Suppressor macrophage (primary cell): ENCODE results near the gene CIB4.

Experiments
- DNase-seq, 4 experiments: peaks; one replicate each; pipeline ENCODE4 v3.0.0-alpha.2; 2020 to 2022

CIB4 gene

GRCh38 chr2:26542194-26542455, 99.0 kb downstream of the CIB4 start:
- no peak for DNase-seq

DNA sequence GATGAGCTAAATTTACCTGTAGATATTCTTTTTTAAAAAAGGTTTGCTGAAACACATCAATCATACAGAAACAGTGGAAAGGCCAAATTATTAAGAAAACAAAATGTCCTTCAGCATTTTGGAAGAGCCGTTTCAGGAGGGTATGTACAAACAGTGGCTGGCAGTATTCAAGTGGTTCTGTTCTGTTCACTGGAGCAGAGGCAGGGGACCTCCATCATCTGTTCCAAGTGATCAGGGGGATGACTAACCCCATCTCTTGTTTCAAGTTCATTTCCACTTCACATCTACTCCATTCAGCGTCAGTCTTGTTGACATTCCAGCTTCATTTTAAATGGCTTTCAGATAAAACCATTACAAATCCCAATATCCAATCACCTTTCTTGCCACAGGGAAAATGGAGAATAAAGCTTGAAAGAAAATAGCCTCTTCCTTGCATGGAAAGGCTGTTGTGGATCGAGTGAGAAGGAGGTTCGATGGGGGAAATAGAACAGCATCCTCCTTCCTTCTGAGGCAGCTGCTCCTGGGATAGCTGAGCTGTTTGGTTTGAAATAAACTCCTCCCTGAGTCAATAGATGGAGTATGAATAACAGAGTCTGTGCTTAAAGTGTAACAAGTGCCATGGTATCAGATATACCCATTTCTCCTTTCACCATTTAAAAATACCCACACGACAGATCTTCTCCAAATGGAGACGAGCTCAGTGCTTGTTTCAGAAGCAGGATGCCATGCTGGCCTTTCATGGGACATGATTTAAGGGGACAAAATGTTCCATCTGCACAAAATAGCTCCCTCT, 99.6 kb downstream of the CIB4 start:
- DNase-seq = no peak

- no peak for DNase-seq
Observed at GRCh38 chr2:26540961-26541360, 100.2 kb downstream of the CIB4 start.

DNA sequence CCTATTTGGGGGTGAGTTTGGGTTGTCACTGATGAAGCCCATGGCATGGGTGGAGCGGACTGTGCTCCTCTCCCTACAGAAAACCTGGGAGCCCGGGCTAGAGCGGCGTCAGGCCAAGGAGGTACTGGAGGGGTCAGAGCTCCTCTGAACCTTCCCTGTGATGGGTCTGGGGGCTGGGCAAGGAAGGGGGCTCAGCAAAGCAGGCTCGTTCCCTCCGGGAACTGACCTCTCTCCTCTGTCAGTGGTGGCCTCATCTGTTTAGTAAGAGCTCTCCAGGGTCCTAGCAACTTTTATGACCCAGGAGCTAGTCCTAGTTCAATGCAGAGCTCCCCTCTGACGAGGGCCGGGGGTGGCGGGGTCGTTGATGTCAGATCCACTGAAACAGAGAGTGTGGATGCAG, 100.9 kb downstream of the CIB4 start:
- no peak for DNase-seq

- DNase-seq = no peak
Observed at GRCh38 chr2:26537826-26538475, 103.2 kb downstream of the CIB4 start.

DNA sequence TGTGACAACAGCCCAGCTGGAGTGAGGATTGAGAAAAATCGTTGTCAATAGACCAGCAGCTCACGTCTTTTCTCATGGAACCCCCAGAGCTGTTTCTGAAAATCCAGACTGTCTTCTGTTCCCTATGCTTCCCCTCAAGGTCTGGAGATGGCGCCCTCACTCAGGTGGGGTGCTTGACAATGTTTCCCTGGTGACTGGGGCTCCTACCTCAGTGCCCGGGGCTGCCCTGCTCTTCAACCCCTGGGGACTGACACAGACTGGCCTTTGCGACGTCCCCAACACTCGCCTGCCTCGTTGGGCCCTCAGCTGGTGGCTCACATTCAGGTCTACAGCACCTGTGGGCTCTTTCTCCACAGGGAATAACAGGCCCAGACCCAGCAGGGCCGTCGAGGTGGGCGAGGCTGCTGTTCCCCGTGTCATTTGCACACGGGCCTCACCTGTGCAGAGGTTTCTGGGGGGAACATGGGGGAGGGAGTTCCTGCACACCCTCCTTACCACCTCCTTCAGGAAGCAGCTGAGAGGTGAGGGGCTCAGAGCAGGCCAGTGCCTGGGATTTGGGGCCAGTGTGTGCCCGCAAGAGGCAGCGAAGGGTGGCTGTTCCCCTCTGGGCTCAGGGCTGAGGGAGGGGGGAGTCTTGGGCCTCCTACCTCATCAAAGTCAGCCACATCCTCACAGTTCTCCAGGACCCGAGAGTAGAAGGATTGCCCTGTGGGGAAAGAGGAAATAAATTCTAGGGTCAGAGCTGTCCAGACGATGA, 103.9 kb downstream of the CIB4 start:
- no peak for DNase-seq

DNA sequence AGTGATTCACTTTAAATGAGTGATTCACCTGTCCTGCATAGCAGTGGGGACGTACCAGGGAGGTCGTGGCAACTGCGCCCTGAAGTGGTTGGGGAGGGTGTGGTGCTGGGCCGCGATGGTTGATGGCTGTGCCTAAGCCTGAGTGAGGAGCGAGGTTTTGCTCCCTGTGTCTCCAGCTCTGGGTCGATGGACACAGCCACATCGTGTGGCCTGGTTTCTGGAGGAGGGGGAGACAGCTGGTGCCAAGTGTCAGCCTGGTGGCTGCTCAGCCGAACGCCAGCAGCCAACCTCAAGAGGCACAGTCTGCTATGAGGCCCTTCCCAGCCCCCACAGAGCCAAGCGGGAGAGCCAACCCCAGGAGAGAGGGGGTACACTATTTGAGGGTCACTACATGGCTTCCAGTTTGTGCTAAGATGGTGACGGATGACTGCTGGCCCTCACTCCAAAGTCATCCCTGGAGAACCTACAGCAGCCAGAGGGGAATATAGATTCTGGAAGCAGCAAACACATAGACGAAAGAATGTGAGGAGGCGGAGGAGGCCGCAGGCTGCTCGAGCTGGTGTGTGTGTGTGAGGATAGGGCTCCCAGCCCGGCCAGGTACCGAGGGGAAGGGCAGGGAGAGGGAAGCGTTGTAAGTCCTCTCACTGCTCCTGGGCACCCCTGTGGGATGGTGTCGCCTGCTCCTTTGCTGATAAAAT, 104.6 kb downstream of the CIB4 start:
- no peak for DNase-seq

DNA sequence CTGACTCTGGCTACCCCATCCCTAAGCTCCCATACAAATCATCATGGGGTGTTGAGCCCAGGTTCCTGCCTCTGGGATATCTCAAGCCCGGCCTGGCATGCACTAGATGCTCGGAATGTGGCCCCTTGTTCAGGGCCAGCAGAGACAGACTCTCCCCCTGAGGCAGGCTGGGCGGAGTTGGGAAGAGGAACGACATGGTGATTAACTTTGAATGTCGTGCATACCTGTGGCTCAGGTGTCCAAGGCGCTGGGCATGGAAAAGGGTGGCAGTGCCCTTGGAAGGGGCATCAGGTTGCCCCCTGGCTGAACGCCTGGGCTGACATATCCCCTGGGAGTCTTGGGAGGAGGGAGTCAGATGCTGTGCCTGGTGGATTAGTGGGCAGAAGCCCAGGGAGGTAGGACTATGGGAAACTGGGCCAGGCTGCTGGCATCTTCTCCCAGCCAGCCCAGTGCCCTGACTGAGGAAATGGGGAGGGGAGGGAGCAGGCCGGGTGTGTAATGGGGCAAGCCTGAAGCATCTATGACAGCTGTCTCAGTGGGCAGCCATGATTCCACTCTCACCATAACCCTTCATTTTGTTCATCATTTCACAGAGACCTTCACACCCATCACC, 105.4 kb downstream of the CIB4 start:
- DNase-seq = no peak

DNA sequence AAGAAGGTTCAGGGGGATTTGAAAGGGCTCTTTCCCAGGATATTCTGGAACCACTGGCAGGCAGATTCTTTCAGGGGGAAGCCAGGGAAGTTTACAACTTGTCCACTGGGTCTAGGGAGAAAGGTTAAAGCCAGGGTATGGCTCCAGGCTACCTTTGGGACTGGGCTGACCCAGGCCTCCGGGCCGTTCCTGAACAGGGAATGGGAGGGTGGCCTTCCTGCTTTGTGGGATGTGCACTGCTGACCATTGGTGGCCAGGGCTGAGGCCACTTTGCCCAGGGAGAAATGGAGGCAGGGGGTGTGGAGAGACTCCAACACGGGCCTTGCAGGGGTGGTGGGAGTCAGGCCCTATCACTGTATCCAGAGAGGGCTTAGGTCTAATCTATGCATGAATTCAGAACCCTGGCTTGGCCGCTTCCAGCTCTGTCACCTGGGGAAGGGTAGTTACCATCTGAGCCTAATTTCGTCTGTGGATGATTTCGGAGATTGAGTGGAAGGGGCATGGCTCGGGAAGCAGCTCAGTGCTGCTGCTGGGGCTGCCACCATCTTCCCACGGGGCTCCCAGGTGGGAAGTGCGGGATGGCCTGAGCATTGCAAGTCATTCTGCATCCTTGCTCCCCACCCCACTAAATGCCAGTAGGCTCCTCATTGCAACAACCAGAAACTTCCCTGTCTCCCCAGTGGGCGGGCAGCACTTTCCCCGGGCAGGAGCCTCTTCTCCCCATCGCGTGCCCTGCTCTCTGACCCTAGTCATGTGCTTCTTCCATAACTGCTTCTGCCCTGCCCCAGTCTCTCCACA, 106.1 kb downstream of the CIB4 start:
- DNase-seq = peak in 1 of 4 experiments; percentile 17

DNA sequence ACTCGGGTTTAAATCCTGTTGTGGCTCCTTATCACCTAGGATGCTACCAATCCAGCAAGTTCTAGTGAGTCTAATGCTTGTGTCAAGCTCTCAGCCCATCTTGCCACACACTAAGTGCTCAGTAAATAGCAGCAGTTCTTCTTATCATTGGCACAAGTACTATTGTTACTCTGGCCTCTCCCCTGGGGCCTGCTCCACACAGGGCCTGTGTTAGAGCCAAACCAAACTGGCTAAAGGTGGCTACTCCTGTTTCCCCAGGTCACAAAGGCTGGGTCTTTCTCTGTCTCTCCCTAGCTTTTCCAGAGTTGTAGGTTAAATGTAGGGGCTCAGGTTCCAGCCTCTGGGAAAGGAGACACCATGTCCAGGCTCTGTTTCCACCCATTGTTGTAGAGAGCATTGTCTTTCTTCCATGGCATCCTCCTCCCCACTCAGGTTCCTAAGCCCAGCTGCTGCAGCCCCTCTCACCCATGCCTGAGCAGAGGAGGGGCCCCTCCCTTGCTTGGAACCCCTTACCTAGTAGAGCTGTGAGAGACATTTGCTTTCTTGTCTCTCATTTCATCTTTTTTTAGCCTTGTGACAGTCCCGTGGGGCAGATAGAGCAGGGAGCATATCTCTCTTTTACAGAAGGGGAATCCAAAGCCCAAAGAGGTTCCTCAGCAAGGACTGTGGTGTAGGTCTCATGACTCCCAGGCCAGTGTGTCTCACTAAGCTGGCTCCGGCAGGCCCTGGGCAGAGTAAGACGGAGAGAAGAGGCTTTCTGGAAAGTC, 106.9 kb downstream of the CIB4 start:
- peak in 2 of 4 experiments; percentile 5 to 35 for DNase-seq

GRCh38 chr2:26533661-26534060, 107.5 kb downstream of the CIB4 start:
- DNase-seq = no peak

DNA sequence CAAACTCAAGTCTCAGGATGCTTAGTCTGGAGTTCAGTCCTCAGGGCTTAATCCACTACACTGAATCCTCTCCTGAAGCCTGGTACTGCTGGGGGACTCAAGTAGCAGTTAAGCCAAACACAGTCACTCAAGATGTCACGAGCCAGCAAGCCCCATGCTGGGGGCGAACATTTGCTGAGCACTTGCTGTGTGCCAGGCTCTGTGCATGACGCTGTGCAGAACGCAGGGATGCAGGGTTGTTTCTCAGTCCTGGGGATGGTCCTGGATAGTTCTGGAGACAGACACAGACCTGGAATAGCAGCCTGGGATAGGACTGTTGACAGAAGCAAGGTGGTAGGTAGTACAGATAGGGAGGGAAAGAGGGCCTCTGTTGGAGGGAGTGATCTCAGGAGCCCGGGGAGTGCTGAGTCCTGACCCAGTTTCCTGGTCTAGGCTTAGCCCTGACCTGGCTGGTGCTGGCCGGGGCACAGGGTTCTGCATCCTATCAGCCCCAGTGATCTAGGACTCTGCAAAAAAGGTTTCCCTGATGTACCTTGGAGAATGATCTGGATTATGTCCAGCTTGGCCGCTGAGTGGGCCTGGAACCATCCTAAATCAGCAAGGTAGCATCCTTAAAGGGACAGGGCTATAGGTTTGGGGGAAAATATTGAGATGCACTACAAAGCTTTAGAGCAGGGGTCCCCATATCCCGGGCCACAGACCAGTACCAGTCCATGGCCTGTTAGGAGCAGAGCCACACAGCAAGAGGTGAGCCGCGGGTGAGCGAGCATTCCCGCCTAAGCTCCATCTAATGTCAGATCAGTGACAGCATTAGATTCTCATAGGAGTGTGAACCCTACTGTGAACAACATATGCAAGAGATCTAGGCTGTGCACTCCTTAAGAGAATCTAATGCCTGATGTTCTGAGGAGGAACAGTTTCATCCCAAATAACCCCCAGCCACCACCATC, 108.6 kb downstream of the CIB4 start:
- DNase-seq = no peak
